ENCODE results near the gene OR10H2. TPM values are rescaled to one million over a fixed set of nuclear protein-coding genes. Genes with fewer than 3 reads are reported as not detected.

The OR10H2 gene
- total RNA-seq, 1 donor from 2014 or later, result not detected

- no peak overlapping the region for H3K4me3 ChIP-seq (ENCODE audit: low read depth, low read length)
- DNase-seq (ENCODE audit: low read depth), result no peak
- no peak for TF ChIP-seq CTCF (conservative IDR thresholded peaks at IDR 0.05; ENCODE audit: low read depth, low read length)
Observed at GRCh38 chr19:15730538-15730937, 2.7 kb downstream of the OR10H2 start.

GRCh38 chr19:15732388-15732787, 4.6 kb downstream of the OR10H2 start:
- H3K4me3 ChIP-seq (ENCODE audit: low read depth, low read length), result no peak overlapping the region
- no peak for TF ChIP-seq CTCF (conservative IDR thresholded peaks at IDR 0.05; ENCODE audit: low read depth, low read length)
- no peak for DNase-seq (ENCODE audit: low read depth)

GRCh38 chr19:15733895-15734294, 6.1 kb downstream of the OR10H2 start:
- no peak for DNase-seq (ENCODE audit: low read depth)
- H3K4me3 ChIP-seq (ENCODE audit: low read depth, low read length), result no peak overlapping the region
- no peak for TF ChIP-seq CTCF (conservative IDR thresholded peaks at IDR 0.05; ENCODE audit: low read depth, low read length)

DNA sequence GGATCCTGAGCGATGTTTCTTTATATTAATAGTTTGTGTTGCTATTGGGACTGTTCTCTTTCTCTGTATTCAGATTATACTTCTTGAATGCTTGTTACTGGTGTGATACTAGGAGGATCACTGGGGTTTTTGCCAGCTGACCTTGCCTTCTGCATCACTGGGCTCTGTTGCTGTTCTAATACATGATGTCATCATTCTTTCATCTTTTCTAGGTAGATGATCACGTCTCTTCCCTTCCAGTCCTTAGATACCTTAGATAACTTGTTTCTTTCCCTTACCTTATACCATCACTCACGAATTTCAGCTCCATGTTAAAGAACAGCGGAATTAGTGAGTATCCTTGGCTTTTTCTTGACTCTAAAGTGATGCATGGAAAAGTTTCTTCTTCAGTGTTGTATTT, 9.9 kb downstream of the OR10H2 start, which contains the start of gene OR10H3:
Gene OR10H3, plus strand, starts transcription at position 264 of the 400 bp plus-strand sequence. CDS start 3,408 bp downstream, outside the sequence.
- H3K4me3 ChIP-seq (ENCODE audit: low read depth, low read length), result no peak within 1 kb of the TSS
- no peak for TF ChIP-seq CTCF (conservative IDR thresholded peaks at IDR 0.05; ENCODE audit: low read depth, low read length)
- DNase-seq (ENCODE audit: low read depth), result no peak

DNA sequence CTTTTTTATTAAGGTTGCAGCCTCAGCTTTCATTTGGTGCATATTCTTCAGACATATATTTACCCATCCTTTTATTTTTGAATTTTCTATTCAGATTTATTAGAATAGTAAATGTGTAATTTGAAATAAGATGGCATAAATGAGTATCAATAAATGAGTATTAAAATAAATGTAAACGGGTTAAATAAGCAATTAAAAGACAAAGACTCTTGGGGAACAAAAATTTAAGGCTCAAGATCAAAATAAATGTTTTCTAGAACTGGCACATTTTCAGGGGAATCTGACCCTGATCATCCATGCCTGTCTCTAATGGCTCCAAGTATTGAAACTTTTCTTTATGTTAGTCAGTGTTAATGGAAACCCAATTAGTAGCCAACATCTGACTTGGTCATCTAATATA, 13.0 kb downstream of the OR10H2 start:
- TF ChIP-seq CTCF (conservative IDR thresholded peaks at IDR 0.05; ENCODE audit: low read depth, low read length), result no peak

DNA sequence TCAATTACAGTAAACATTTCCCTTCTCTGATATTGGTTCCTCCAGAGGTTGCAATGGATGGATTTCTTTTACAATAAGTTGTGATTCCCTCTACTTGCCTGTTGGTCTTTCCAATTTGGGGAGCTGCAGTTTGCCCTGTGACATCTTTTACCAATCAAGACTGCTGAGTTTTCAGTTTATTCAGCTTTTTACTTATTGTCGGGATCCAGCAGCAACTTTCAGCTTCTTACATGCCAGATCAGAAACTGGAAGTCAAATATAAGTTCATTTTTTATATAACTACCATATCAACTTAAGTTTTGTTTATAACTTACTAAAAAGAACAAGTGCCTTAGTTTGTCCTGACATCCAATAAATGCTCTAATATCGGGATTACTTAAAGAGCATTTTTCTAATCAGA, 20.4 kb downstream of the OR10H2 start:
- no peak for TF ChIP-seq CTCF (conservative IDR thresholded peaks at IDR 0.05; ENCODE audit: low read depth, low read length)
- no peak overlapping the region for H3K4me3 ChIP-seq (ENCODE audit: low read depth, low read length)
- DNase-seq (ENCODE audit: low read depth), result no peak

More for the DNA sequence above, 13.0 kb downstream of the OR10H2 start:
- H3K4me3 ChIP-seq (ENCODE audit: low read depth, low read length), result no peak overlapping the region
- no peak for DNase-seq (ENCODE audit: low read depth)

- no peak for DNase-seq (ENCODE audit: low read depth)
- no peak overlapping the region for H3K4me3 ChIP-seq (ENCODE audit: low read depth, low read length)
- no peak for TF ChIP-seq CTCF (conservative IDR thresholded peaks at IDR 0.05; ENCODE audit: low read depth, low read length)
Observed at GRCh38 chr19:15758379-15758778, 30.6 kb downstream of the OR10H2 start.
